Skeletal muscle cell (primary cell): ENCODE results near the gene TBC1D4.
"Not testable (repeated sequence)": the region's sequence is repeated elsewhere in the genome, so short reads cannot be mapped to it uniquely, and the experiment has no call there.

Experiments
- DNase-seq: peaks from one replicate; pipeline ENCODE4 v3.0.0-alpha.2; 2010; ENCODE audit warnings: low read depth
- H3K4me3 ChIP-seq: 2 replicates; pipeline ENCODE4 v1.5.1; 2011; ENCODE audit warnings: low read depth, mild to moderate bottlenecking, control low read depth, low read length, moderate library complexity

The TBC1D4 gene

DNA sequence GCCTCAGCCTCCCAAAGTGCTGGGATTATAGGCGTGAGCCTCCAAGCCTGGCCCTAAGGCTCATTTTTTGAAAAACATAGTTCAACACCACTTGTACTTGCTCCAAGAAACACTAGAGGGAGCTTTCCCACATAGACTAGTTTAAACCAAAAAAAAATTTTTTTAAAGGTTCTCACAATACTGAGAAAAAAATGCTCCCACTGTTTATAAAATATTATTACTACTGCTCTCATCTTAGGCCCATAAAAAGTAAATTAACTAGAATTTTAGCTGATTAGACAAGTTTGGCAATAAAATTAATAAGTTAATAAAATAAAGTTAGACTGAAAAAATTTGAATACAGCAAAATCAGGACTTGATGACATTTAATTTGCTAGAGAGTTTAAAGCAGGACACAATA lies 109.5 kb downstream of the TBC1D4 start:
- no peak overlapping the region for H3K4me3 ChIP-seq
- no peak for DNase-seq

DNA sequence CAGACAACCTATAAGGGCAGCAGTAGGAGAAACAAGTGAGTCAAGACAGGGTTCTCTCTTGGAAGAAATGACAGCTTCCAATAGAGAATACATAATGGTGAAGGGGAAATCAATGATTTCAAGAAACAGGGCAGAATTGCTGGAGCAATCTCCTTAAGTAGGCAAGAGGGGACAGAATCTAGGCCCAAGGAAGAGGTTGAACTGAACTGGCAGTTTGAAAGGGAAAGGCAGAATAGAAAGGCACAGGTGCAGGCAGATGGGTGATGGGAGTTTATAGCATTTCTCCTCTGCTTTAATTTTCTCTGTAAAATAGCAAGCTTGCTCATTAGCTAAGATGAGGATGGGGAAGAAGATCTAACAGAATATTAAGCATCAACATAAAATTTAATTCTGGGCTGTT lies 110.8 kb downstream of the TBC1D4 start:
- no peak for DNase-seq
- H3K4me3 ChIP-seq: no peak overlapping the region

DNA sequence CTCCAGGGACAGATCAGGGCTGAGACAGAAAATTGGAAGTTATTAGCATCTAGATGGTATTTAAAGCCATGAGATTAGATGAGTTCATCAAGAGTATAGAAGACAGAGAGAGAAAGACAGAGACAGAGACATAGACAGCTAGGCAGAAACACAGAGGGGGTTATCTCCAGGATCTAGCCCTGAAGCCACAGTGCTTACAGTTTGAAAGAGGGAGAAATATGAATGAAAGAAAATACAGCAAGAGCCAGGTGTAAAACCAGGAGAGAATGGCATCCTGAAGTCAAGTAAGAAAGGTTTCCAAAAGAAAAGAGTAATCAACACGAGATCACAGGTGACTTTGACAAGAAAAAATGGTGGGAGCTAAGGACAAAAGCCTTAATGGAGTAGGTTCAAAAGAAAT lies 111.2 kb downstream of the TBC1D4 start:
- H3K4me3 ChIP-seq: no peak overlapping the region
- no peak for DNase-seq

DNA sequence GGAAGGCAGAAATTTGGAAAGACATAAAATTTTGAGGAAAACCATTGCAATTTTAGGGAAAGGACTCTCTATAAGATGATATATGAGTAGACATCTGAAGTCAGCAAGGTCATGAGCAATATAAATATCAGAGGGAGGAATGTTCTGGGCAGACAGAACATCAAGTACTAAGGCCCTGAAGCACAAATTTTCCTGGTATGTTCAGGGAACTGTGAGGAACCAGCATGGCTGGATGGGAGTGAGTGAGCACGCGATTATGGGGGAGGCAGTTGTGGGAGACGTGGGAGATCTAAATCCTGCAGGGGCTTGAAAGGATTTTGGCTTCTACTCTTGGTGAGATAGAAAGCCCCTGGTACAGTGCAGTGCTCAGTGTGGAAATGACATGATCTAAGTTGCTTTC lies 112.0 kb downstream of the TBC1D4 start:
- no peak overlapping the region for H3K4me3 ChIP-seq
- peak; percentile 22 for DNase-seq

DNA sequence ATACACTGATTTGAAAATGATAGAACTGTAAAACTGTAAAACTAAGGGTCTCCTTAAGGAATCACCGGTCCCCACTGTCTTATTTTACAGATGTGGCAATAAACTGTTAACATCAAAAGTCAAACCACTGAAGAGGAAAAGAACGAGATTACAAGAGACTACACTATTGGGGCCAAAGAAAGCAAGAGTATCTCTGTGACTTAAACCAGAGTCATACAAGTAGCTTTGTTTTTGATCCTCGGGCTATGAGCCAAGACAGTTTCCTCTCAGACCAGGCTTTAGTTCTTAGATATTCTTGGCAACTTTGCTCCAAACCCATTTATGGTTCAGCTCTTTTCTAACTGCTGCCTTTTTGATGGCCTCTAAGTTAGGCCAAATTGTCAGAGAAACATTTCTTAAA lies 113.8 kb downstream of the TBC1D4 start:
- peak; percentile 94 for DNase-seq
- no peak overlapping the region for H3K4me3 ChIP-seq

DNA sequence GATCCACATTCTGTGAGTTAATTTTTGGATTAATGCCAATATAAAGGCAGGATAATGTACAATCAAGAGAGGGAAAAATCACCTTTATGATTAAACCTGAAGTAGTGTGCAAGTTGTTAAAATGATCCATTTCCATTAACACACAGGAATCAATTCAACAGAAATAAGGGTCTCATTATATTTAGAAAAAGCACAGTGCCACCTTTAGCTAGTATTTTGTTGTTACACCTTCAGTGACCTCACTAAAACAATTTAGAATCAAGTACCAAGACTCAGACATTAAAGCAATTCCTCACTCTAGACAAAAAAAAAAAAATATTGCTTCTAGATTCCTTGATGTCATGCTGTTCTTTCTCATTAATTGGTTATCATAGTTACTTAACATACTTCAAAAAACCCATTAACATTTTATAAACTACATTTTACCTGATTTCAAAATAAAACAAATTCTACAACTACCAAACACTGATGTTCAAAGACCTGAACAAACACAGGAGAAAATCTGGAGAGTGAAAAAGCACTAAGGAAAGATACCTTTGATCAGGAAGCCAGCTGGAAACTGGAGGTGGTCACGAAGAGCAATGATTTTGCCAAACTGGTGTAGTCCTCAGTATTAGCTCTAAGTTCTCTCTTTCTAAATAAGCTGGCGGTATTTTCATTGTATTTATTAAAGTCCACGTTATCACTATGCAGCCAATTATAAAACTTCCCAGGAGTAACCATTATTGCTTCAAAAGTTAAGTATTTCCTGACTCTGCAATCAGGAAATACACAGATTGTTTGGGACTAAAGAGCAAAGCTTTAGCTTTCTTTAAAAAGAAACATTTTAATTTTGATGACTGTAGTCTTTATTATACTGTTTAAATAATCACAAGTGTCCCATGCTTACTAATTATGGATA lies 115.3 kb downstream of the TBC1D4 start:
- no peak for DNase-seq
- no peak overlapping the region for H3K4me3 ChIP-seq

DNA sequence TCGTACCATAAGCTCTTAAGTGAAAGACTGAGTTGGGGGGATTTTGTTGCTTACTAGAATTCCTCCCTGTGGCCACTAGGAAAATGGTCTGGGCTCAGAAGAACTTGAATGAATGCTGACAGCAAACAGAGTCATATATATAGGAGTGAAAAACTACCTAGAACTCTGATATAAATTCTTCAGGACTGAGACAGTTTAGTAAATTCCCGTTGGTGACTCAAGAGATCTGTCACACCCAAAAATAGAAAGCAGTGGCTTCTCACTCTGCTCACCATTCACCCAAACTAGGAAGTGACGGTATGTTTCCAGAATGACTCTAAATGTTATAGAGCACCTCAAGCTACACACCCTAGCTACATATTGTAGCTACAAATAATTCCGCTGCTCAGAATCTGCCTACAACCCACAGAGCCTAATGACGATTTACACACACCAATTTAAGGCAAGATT lies 116.2 kb downstream of the TBC1D4 start:
- no peak overlapping the region for H3K4me3 ChIP-seq
- peak; percentile 54 for DNase-seq

DNA sequence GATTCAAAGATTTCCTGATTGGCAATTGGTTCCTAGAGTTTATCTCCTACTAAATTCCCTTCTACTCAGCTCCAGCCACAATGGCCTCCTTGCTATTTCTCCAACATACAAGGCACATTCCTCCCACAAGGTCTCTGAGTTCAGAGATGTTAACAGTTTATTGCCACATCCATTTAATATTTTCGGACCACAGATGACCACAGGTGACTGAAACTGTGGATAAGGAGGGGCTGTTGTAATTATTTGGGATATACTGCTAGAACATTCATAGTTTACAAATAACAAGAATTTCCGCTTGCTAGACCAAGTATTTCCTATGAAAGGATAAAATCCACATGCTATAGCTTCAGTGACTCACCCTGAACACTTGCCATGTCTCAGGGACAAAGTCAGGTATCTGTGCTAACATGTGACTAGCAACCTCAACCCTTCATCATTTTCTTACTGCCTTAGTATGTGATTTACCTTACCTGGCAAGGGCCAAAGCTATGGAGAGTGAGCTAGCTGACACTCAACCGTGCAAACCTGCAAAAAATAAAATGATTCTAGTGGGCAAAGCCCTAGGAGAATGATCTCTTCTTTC lies 117.7 kb downstream of the TBC1D4 start:
- no peak for DNase-seq
- no peak overlapping the region for H3K4me3 ChIP-seq

DNA sequence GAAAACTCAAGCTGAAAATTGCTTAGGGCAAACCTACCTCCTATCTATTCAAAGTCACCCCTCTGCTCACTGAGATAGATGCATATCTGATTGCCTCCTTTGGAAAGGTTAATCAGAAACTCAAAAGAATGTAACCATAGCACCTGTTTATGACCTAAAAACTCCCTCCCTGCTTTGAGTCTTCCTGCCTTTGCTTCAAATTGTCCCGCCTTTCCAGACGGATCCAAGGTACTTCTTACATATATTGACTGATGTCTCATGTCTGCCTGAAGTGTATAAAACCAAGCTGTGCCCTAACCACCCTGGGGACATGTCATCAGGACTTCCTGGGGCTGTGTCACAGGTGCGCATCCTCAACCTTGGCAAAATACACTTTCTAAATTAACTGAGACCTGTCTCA lies 118.6 kb downstream of the TBC1D4 start:
- DNase-seq: no peak

DNA sequence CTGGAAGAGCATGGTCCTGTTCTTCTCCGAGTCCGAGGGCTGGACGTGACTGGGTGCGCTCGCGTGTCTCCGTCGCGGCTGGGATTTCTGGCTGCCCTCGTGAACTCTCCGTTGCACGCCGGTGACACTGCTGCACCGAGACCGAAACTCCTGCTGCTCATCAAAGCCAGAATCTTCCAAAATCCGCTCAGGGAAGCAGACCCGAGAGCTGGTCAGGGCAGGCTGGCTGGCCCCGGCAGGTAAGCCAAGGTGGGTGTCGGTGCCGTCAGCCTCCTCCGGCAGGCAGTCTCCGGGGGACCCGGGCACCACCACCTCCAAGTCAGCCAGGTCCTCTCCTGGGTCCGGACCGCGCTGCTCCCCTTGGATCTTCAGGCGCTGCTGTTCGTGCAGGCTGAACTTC lies 119.9 kb downstream of the TBC1D4 start:
- no peak for DNase-seq
- no peak overlapping the region for H3K4me3 ChIP-seq

More for the DNA sequence above, 118.6 kb downstream of the TBC1D4 start:
- H3K4me3 ChIP-seq: no peak overlapping the region

DNA sequence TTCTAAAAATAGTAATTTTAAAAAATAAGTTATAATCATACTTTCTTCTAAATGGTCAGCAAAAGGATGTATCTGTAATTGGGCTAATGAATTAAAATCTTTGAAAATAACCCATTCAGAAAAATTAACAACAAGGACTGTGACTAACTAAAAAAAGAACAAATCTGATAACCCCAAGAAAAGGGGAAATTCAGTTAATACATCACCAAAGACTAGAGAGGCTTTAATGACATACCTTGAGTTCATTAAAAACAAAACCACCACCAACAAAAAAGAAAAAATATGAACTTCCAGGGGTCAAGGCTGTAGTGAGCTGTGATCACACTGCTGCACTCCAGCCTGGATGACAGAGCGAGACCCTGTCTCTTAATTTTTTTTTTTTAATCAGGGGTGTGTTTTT lies 121.8 kb downstream of the TBC1D4 start:
- no peak overlapping the region for H3K4me3 ChIP-seq
- no peak for DNase-seq

DNA sequence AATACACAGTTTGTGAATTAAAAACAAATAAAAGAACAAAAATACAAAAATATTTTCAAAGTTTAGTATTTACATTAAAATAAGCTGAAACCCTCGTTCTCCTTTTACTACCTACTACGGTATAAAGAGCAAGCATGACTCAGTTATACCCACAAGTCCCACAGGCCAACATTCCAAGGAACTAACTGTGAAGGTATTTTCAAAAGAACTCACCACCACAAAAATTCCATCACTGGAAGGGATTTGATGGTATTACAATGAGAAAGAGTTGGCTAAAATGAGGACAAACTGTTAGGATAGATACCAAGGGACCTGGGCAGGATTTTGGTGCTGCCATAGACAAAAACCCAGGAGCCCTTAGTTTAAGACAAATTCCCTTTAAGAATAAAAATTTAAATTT lies 122.7 kb downstream of the TBC1D4 start:
- DNase-seq: peak; percentile 75
- H3K4me3 ChIP-seq: no peak overlapping the region

DNA sequence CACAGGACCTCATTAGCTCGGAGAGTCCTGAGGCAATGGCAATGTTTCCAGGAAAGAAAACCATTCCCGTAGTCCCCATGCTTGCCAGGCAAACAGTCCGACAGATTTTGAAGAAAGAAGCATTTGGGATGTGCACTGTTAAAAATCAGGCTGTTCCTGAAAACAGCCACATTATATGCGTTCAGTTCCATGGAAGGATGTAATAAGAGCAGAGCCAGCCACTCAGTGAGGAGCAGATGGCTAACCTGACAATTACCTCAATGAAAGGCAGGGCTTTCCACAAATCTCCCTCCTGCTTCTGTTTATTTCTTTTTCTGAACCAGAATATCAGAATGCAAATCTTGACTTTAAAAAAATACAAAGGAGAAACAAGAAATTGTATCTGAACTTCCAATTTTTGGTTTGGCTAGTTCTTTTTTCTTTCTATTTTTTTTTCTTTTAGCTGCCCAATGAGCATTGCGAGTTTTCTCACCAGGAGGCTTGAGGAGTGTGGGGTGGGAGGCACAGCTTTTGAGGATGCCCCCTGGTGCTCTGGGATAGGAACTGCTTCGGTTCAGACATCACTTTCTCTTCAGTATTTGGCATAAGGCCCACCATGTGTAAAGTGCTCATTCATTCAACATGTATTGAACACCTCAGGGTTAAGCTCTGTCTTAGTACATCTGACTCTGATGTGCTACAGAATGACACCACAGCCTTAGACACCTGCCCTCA lies 124.2 kb downstream of the TBC1D4 start:
- peak; percentile 33 for DNase-seq

DNA sequence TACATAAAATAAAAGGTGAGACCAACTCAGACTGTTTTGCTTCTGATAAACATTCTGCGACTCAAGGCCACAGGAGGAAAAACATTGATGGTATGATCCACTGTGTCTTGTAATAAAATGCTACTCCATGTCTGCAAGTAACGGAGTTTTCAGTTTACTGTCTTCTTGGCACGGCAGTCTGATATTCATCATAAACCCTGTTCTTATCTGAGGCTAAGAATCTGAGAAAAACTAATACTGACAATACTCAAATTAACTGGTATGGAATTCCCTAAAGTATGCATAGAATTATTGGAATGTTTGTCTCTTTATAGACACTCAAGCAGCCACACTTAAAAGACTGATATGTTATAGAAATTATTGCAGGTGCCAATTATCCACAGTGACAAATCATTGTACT lies 125.5 kb downstream of the TBC1D4 start:
- H3K4me3 ChIP-seq: no peak overlapping the region
- no peak for DNase-seq

More for the DNA sequence above, 124.2 kb downstream of the TBC1D4 start:
- H3K4me3 ChIP-seq: no peak overlapping the region

DNA sequence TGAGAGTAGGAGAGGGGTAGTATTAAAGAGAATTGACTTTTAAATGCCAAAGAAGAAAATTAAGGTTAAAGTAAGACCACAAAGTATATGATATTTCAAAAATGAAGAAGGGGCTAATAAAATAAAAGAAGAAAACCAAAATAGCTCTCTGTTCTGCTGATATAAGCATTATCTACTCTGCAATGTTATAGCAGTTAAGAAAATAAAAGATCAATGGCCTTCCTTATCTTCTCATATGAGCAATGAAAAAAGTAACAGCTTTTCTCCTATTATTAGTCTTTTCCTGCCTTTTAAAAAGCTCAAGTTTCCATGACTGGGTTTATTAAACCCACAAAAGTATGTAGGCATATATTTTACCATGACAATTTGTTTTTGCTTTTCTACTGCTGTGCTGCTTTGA lies 126.4 kb downstream of the TBC1D4 start:
- no peak for DNase-seq
- H3K4me3 ChIP-seq: no peak overlapping the region

DNA sequence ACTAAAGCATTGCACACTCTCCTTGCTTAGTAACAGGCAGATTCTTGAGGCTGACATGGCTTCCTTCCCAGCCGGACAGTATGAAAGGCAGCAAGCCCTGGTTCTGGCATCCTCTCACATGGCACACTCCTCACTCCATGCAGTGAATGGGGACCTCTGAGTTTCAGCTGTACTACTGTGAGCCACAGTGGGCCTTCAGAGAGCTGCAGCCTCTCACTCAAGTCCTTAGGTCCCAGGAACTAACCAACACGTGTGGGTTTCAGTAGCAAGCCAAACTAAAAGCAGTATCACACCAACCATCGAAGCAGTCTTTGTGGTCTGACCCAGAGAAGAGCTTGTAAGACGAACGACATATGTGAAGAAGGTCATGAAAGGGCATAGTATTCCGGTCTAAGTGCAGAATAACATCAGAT lies 128.2 kb downstream of the TBC1D4 start:
- DNase-seq: no peak

DNA sequence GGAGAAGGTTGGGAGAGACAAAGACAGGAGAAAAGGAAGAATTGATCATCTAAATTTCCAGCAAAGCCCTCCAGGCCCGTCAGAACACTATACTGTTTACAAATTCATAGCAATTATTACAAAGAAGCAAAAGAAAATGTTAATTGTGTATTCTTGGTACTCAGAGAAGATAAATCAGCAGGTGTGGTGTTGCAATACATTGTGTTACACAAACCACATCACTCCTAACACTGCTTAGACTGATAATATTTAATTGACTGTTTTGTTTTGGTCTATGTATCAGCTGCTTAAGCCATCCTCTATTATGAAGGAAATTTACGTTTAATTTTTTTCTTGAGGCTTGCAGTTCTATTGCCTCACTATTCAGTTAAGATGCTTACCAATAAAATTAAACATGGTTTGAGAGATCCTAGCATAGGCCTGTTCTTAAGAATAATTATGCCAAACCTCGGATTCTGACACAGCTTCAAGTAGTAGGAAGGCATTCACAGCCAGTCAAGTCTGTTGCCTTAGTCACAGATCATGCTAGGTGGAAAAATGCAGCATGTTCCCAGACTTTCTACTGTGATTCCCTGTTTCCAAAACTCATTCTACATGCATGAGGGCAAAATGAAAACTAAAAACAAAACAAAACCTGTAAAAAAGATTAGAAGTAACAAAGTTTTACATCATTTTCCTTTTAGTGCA lies 129.2 kb downstream of the TBC1D4 start:
- H3K4me3 ChIP-seq: no peak overlapping the region
- no peak for DNase-seq

More for the DNA sequence above, 128.2 kb downstream of the TBC1D4 start:
- no peak overlapping the region for H3K4me3 ChIP-seq

DNA sequence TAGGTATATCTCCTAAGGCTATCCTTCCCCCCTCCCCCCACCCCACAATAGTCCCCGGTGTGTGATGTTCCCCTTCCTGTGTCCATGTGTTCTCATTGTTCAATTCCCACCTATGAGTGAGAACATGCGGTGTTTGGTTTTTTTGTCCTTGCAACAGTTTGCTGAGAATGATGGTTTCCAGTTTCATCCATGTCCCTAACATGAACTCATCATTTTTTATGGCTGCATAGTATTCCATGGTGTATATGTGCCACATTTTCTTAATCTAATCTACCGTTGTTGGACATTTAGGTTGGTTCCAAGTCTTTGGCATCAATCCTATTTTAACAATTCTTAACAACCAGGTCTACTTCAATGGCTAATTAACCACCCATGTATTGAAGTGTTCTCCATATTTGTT lies 130.4 kb downstream of the TBC1D4 start:
- H3K4me3 ChIP-seq, DNase-seq: not testable (repeated sequence)

DNA sequence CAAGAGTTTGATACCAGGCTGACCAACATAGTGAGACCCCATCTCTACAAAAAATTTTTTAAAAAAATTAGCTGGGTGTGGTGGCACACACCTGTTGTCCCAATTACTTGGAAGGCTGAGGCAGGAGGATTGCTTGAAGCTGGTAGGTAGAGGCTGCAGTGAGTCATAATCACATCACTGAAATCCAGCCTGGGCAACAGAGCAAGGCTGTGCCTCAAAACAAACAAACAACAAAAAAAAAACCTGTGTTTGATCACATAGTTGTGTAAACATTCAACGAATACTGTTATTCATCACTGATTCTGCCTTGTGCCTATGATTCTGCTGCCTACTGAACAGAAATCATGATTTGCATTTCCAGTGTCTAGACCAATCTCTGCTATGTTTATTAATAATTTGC lies 134.0 kb downstream of the TBC1D4 start:
- H3K4me3 ChIP-seq: no peak overlapping the region
- no peak for DNase-seq

DNA sequence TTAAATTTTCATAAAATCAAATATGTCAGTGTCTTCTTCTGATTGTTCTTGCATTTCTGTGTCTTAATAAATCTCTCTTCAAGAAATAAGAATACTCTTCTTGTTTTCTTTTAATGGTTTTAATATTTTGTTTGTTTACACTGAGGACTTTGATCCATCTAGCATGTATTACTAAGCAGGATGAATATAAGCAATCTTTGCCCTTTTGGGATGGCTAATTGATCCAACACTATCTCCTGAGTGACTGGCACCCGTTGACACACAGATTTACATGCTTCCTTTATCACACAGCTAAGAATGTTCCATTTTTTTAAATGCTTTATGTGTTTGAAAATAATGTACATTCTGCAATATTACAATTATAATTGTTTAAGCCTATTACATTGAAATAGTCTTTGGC lies 134.5 kb downstream of the TBC1D4 start:
- no peak for DNase-seq
- no peak overlapping the region for H3K4me3 ChIP-seq
